GM19099 (cell line): ENCODE measurements around the gene HMGN3.

Experiments used
- POLR2A ChIP-seq: IDR thresholded peaks from 3 replicates; pipeline ENCODE4 v1.6.1; 2011; ENCODE audit warnings: low read depth; ENCODE audit not compliant: insufficient read length; ENCODE audit errors: extremely low read depth

HMGN3 gene

GRCh38 chr6:79234150-79235022, at the start of gene HMGN3:
Gene HMGN3 (minus strand): TSS chr6:79234682.
- peak; percentile 90 for TF ChIP-seq POLR2A

GRCh38 chr6:79280756-79281155, 46.3 kb upstream of the HMGN3 start:
- no peak for TF ChIP-seq POLR2A

- no peak for TF ChIP-seq POLR2A
Measured at GRCh38 chr6:79277109-79277508, 42.6 kb upstream of the HMGN3 start.

GRCh38 chr6:79269877-79270276, 35.4 kb upstream of the HMGN3 start:
- TF ChIP-seq POLR2A = no peak

DNA sequence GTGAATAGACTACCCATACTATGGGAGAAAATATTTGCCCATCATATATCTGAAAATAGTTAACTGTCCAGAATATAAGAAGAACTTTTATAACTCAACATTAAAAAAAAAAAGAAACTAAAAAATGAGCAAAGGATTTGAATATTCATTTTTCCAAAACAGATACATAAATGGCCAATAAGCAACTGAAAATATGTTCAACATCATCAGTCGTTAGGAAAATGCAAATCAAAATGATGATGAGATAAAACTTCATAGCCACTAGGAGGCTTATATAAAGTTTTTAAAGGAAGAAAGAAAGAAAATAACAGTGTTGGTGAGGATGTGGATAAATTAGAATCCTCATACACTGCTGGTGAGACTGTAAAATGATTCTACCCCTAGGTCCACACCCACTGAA, 32.6 kb upstream of the HMGN3 start:
- no peak for TF ChIP-seq POLR2A

GRCh38 chr6:79266051-79266450, 31.6 kb upstream of the HMGN3 start:
- TF ChIP-seq POLR2A = no peak

- TF ChIP-seq POLR2A = no peak
Measured at GRCh38 chr6:79263359-79263758, 28.9 kb upstream of the HMGN3 start.

- TF ChIP-seq POLR2A = no peak
Measured at GRCh38 chr6:79261666-79262065, 27.2 kb upstream of the HMGN3 start.

DNA sequence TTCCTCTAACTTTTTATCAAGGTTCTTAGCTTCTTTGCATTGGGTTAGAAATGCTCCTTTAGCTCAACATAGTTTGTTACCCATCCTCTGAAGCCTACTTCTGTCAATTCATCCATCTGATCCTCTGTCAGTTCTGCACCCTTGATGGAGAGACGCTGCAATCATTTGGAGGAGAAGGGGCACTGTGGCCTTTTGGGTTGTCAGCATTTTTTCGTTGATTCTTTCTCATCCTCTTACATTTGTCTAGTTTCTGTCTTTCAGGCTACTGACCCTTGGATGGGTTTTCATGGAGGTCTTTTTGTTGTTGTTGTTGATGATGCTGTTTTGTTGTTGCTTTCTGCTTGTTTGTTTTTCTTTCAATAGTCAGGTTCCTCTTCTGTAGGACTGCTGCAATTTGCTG, 26.3 kb upstream of the HMGN3 start:
- TF ChIP-seq POLR2A = no peak

DNA sequence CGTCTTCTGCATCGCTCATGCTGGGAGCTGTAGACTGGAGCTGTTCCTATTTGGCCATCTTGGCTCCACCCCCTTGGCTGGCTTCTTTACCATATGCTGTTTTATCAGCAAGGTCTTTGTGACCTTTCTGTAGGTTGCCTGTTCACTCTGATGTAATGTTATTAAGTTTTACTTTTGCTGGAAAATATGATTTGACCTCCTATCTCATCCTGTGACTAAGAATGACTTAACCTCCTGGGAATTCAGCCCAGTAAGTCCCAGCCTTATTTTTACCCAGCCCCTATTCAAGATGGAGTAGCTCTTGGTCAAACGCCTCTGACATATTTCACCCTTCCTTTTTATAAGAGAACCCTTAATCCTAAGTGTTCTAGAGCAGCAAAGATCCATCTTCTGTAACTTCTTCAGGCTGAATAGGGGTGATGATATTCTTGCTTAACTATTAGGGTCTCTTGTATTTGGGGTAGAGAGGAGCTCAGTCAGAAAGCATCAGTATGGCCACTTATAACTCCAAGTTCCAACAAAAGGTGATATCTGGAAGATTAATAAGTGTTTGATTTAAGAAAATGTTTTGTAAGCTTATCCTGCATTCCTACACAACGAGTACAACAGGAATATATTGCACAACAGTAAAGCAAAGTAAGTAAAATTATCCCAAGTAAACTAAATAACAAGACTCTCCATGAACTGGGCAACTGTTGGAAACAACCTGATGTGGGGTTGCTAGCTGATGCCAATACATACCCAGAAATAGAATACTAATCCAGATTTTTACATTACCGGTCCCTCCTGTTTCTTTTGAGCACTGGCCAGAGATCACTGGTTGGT, 23.1 kb upstream of the HMGN3 start:
- TF ChIP-seq POLR2A = no peak

DNA sequence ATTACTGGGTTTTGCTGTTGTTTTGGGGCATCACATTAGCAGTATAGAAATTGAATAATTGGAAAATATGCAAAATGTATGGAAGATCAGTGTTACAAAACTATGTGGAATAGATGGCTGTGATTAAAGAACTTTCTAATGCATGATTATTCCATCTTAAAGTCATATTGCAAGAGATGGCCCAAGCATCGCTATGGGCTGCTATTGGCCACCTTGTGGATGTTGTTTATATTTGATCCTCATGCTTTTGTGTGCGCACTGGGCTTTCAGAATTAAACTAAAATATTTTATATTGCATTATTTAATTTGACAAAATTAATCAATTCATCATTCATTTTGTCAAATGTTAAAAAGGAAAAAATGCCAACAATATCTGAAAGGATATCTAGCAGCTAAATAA, 16.1 kb upstream of the HMGN3 start:
- no peak for TF ChIP-seq POLR2A

DNA sequence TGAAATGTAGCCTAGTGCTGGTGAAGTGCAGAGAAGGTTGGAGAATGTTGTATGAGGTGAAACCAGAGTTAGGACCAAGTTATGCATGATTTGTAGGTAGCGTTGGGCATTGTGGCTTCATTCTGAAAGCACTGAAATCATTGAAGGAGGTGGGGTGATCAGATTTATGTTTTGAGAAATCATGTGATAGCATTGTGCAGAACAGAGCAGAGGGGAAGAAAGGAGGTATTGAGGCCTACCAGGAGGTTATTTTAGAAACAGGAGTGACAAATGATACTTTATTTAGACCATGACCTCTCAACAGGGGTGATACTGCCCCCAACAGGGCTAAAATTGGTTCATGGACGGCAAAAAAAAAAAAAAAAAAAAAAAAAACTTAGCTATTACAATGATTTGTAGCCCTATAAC, 15.6 kb upstream of the HMGN3 start:
- TF ChIP-seq POLR2A = no peak

DNA sequence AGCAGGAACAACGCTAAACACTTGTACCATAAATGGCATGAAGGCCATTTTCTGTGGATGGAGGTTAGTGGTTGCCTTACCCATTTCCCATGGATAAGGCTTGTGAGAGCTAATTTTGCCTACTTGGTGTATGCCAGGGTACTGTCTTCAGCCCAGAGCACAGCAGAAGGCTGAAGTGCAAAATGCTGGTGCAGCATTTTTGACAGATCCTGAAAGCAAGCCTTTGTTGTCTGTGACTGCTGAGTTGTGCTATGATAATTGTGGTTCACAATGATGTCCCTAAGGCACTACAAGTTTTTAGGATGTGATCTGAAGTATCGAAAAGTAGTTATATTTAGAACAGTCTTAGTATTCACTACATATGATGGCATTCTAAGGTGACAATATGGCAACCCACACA, 14.7 kb upstream of the HMGN3 start:
- TF ChIP-seq POLR2A = no peak

GRCh38 chr6:79246891-79247290, 12.4 kb upstream of the HMGN3 start:
- TF ChIP-seq POLR2A = no peak

DNA sequence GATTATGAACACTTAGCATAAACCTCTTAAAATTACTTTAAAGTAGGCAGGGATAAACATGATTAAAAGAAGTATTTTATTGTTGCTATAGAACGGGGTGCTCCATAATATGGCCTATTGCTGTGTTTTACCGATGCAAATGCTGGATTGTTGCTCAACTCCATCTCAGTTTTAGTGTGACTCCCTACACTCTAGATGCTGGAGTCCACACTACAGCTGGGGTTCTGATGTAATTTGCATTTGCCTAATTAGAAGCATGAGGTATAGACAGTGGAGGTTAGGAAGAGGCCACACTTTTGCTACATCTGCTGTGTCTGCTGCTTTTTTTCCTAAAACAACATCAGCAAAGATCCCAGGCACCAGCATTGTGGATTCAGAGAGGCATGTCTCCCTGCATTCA, 6.7 kb upstream of the HMGN3 start:
- TF ChIP-seq POLR2A = no peak

- no peak for TF ChIP-seq POLR2A
Measured at GRCh38 chr6:79240509-79240908, 6.0 kb upstream of the HMGN3 start.
